GM19372 (cell line): ENCODE measurements around the gene IDE.
"Not testable (repeated sequence)": the region's sequence is repeated elsewhere in the genome, so short reads cannot be mapped to it uniquely, and the experiment has no call there.

Source experiments
- ATAC-seq: cut with Tn5 transposase; IDR thresholded peaks from one replicate; pipeline ENCODE4 v1.9.1; 2021; ENCODE audit warnings: mild to moderate bottlenecking, low read depth, moderate library complexity; ENCODE audit not compliant: unreplicated experiment

IDE gene

GRCh38 chr10:92430103-92430502, 143.8 kb downstream of the IDE start:
- ATAC-seq: no peak

- no peak for ATAC-seq
Measured at GRCh38 chr10:92421550-92421949, 152.3 kb downstream of the IDE start.

- no peak for ATAC-seq
Measured at GRCh38 chr10:92420546-92421275, 153.2 kb downstream of the IDE start.

DNA sequence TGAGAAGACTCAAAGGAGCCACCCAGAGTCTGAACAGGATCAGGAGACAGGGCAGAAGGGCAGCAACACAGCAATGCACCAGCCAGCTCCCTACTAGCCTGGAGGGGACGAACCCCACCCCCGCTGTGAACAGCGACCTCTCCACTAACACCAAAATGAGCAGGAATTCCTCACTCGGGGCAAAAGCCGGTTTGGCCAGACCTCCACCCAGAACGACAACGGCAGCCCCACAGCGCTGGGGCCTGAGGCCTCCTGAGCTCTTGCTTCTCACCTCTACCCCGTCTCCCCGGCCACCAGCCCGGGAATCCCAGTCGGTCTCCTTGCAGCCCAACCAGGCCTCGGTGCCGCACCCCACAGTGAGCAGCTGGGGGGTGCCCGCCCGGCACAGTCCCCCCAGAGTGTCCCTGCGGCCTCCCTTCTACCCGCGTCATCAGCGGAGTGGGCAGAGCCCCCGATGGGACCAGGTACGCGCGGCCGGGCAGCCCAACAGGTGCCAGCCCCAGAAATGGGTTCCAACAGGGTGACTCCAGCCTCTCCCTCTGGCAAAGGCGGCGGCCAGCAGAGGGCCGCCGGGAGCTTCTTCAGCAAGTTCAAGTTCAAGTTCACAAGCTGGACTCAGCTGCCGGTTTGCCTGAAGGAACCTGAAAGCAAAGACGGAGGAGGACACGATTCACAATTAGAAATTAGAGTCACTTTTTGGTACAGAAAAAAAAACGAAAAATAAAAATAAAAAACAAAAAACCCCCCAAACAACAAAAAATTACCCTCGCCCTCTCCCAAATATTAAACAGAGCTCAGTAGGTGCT, 153.9 kb downstream of the IDE start:
- ATAC-seq: no peak

DNA sequence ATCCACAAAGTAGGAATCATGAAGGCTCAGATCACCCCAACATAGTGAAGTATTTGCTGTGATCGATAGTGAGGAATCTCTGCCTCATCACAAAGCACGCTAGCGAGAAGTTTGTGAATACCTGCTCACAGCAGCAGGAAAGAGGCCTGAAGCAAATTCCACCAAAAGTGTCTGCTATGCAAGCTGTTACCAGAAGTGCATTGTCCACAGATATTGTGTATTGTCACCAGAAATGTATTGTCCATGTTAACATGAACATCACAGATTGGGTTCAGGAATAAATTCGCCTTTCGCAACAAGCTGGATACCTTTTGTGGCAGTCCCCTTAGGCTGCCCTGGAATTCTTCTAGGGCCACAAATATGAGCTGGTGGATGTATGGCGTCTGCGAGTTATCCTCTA, 155.0 kb downstream of the IDE start:
- ATAC-seq: no peak

DNA sequence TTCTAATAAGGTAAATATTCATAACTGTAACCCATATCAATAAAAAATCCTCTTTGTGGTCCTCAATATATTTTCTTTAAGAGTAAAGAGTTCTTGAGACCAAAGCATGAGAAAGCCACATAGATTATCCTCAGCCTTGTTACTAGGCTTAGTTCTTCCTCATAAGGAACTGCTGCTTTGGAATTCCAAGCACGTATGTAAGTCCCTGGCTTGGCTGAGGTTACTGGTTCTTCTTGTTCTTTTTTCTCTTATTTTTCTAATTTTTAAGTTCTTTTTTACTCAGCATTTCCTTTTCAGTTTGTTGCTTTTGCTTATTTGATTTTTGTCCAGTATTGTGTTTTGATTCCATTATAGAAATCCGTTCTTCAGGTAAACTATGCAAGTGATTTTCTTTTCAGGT, 155.7 kb downstream of the IDE start:
- no peak for ATAC-seq

- no peak for ATAC-seq
Measured at GRCh38 chr10:92413519-92413918, 160.4 kb downstream of the IDE start.

- no peak for ATAC-seq
Measured at GRCh38 chr10:92413011-92413410, 160.9 kb downstream of the IDE start.

GRCh38 chr10:92411406-92411805, 162.5 kb downstream of the IDE start:
- no peak for ATAC-seq

DNA sequence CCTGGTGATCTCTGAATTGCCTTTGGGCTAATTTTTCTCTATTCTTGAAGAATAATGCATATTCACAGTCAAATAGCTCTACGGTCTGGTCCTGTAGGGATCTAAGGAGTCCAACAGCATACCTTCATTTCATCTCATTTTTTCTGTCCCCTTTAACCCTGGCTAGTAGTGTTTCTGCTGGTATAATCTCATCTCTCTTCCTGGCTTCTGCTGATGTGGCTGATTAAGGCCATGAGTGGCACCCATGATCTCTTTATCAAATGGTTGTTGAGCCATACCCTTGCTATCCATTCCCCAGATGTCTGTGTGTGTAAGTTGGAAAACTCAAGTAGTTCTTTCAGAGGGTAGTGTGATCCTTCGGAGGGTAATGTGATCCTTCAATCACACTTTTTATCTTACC, 163.4 kb downstream of the IDE start:
- no peak for ATAC-seq

GRCh38 chr10:92408017-92408361, 165.9 kb downstream of the IDE start:
- ATAC-seq: no peak

GRCh38 chr10:92407305-92408016, 166.4 kb downstream of the IDE start:
- ATAC-seq: no peak

DNA sequence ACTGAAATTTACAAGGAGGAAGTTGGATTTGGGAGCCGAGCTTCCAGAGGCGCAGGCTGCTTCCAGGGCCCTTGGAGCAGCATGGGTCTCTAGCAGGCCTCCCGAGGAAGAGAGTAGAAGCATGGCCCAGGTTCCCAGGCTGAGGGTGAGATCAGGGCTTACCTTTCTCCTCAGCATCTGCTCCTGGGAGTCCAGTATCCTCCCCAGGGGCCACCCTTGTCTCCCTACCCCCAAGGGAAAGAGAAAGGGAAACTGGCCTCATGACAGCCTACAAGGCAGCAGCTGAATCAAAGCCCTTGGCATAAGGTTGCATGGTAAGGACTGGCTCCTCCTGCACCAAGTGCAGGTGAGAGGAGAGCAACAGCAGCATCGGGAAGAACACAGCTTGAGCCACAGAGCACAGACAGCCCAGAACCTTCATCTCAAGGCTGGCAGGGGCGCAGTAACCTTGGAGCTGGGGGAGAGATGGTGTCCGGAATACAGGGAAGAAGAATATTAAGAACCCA, 168.4 kb downstream of the IDE start:
- no peak for ATAC-seq

DNA sequence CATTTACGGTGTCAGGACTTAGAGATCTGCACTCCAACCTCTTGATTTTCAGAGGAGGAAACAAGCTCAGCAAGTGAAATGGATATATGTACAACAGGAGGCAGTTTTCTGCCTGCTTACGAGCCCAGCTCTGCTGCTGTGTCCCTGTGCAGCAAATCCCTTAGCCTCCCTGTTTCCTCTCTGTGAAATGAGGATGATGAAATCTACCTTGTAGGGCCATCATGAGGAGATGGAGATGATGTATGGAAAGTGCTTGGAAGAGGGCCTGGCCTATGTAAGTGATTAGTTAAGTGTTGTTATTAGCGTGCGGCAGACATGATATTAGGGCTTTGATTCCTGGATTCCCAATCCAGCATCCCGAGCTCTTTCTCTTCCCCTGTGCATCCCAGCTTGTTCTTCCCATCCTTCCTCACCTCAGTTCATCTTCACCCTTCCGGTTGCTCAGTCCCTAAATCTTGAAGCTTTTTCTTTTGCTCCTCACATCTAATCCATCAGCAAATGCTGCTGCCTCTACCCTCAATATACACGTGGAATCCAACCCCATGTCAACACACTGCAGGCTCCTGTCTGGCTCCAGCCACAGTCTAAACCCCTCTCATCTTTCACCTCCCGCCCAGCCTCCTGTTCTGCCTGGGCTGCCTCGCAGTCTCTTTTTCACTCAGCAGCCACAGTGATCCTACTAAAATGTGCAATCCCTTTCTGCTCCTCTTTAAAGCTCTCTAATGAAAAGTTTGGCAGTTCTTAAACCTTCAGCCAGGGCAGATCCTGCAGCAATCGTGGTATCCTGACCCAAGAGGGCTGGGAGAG, 169.1 kb downstream of the IDE start:
- ATAC-seq: no peak

GRCh38 chr10:92402234-92402633, 171.7 kb downstream of the IDE start:
- ATAC-seq: not testable (repeated sequence)
